Panc1 (cell line): ENCODE measurements around the gene NCAM1. TPM values are rescaled to one million over a fixed set of nuclear protein-coding genes. Genes with fewer than 3 reads are reported as not detected.

ENCODE experiments used
- ATAC-seq: fragments of 200-7000 bp; cut with Tn5 transposase; 2 replicates; pipeline ENCODE4 v1.9.1; 2020; ENCODE audit warnings: mild to moderate bottlenecking, moderate library complexity
- BruUV-seq: library from RNA; stranded (reverse); fragments of 400-500 nt; replicated peaks from 2 replicates; lab custom pipeline; 2021; lab: Mats Ljungman, UMichigan
- CTCF ChIA-PET: fragments of 300-600 bp; sonication (Branson Sonifier 250); formaldehyde crosslinking; loops from one replicate; lab custom pipeline; 2022; ENCODE audit warnings: antibody characterized with exemption; lab: Charles Lee
- POLR2A ChIA-PET: fragments of 300-600 bp; sonication (Branson Sonifier 250); formaldehyde crosslinking; loops from one replicate; lab custom pipeline; 2022; ENCODE audit warnings: antibody characterized with exemption; lab: Charles Lee
- DNase-seq: peaks from one replicate; pipeline ENCODE4 v3.0.0-alpha.2; 2010; ENCODE audit warnings: low read depth, low spot score
- H3K27ac ChIP-seq: 2 replicates; pipeline ENCODE4 v1.5.1; 2011; ENCODE audit warnings: mild to moderate bottlenecking, low read length, inconsistent platforms
- H3K27me3 ChIP-seq: fragments of 200-500 bp; sonication (Bioruptor generic); 2 replicates; pipeline ENCODE4 v1.6.0; 2014; ENCODE audit warnings: low read length, inconsistent platforms; ENCODE audit not compliant: control insufficient read depth, insufficient read depth
- H3K36me3 ChIP-seq: fragments of 200-500 bp; sonication (Bioruptor generic); 2 replicates; pipeline ENCODE4 v1.5.1; 2014; ENCODE audit warnings: inconsistent platforms, mild to moderate bottlenecking, low read length, moderate library complexity; ENCODE audit not compliant: control insufficient read depth, insufficient read depth
- H3K4me1 ChIP-seq: 2 replicates; pipeline ENCODE4 v1.5.1; 2011; ENCODE audit warnings: inconsistent platforms, mild to moderate bottlenecking, low read length, moderate library complexity; ENCODE audit not compliant: control insufficient read depth, insufficient read depth
- H3K4me3 ChIP-seq, 2 experiments: 2 replicates each; pipeline ENCODE4 v1.5.1; 2011 to 2012; ENCODE audit warnings: low read depth in 2 of 2, low read length in 2 of 2, mild to moderate bottlenecking in 2 of 2, inconsistent platforms in 1 of 2, moderate library complexity in 1 of 2
- H3K9me3 ChIP-seq: fragments of 200-500 bp; sonication (Bioruptor generic); 2 replicates; pipeline ENCODE4 v1.5.1; 2014; ENCODE audit warnings: low read depth, mild to moderate bottlenecking, inconsistent platforms, low read length, moderate library complexity; ENCODE audit not compliant: control insufficient read depth, insufficient read depth
- CTCF ChIP-seq: fragments of 450-650 bp; IDR thresholded peaks from 2 replicates; pipeline ENCODE4 v1.5.1; 2017; ENCODE audit warnings: mild to moderate bottlenecking
- POLR2AphosphoS5 ChIP-seq: IDR thresholded peaks from 2 replicates; pipeline ENCODE4 v1.6.1; 2012; ENCODE audit warnings: mild to moderate bottlenecking, low read depth, low read length, moderate library complexity
- REST ChIP-seq, 2 experiments: IDR thresholded peaks; 2 replicates each; pipeline ENCODE4 v1.6.1; 2011 to 2012; ENCODE audit warnings: low read depth in 2 of 2, control low read depth in 1 of 2, low read length in 1 of 2, mild to moderate bottlenecking in 1 of 2, moderate library complexity in 1 of 2; ENCODE audit not compliant: insufficient read depth in 1 of 2
- SIN3A ChIP-seq: IDR thresholded peaks from 2 replicates; pipeline ENCODE4 v1.6.1; 2012; ENCODE audit warnings: low read depth, mild to moderate bottlenecking, low read length, moderate library complexity, borderline replicate concordance; ENCODE audit not compliant: insufficient read depth
- TCF7L2 ChIP-seq: IDR thresholded peaks from 2 replicates; pipeline ENCODE4 v1.6.1; 2011; ENCODE audit warnings: mild to moderate bottlenecking, low read depth, low read length, inconsistent platforms
- in situ Hi-C: cut with HindIII; loops from 2 replicates; pipeline ENCODE4 v1.10.0; 2016; ENCODE audit warnings: low sequenced_read_pairs, low pct_unique_long_range_greater_than_20kb
- intact Hi-C: fragments of 100-400 bp; cut with micrococcal nuclease; formaldehyde crosslinking; loops from one replicate; pipeline ENCODE4 v1.10.0; 2022; ENCODE audit not compliant: unreplicated experiment
- total RNA-seq: library from RNA; stranded (reverse); gene quantifications from one replicate; pipeline ENCODE4 v1.2.1, GENCODE V29; 2021; ENCODE audit not compliant: unreplicated experiment

The NCAM1 gene
- total RNA-seq, 1 experiment from 2014 or later: 0.18 TPM

GRCh38 chr11:113015098-113015455 is 53.9 kb downstream of the NCAM1 start:
- no peaks in the 10 kb centered on the region for H3K9me3 ChIP-seq
- no peaks in the 10 kb centered on the region for H3K27me3 ChIP-seq
- intact Hi-C loops (no loop called here), in situ Hi-C loops (no loop called here)
- no peak for ATAC-seq
- no peaks in the 10 kb centered on the region for H3K36me3 ChIP-seq
- H3K27ac ChIP-seq: no peak overlapping the region
- ChIA-PET CTCF (no interaction called here), POLR2A (no interaction called here)
- H3K4me3 ChIP-seq: no peak overlapping the region
- BruUV-seq: no TSS peak
- no peak for DNase-seq
- no peak for TF ChIP-seq SIN3A
- no peak for TF ChIP-seq CTCF
- TF ChIP-seq TCF7L2: no peak
- no peak for TF ChIP-seq POLR2AphosphoS5
- no peak for TF ChIP-seq REST (IDR thresholded peaks at IDR 0.05; ENCODE audit: insufficient read depth in 1 of 2, low read depth in 2 of 2, low read length in 1 of 2)
- no peaks in the 10 kb centered on the region for H3K4me1 ChIP-seq

GRCh38 chr11:113016905-113017304 is 55.7 kb downstream of the NCAM1 start:
- ATAC-seq (no peak), DNase-seq (no peak)
- H3K36me3 ChIP-seq: no peaks in the 10 kb centered on the region
- H3K27me3 ChIP-seq: no peaks in the 10 kb centered on the region; the same call in 1 of the 2 replicates
- intact Hi-C loops (no loop called here), in situ Hi-C loops (no loop called here)
- H3K9me3 ChIP-seq: no peaks in the 10 kb centered on the region
- no peak for TF ChIP-seq REST (IDR thresholded peaks at IDR 0.05; ENCODE audit: insufficient read depth in 1 of 2, low read depth in 2 of 2, low read length in 1 of 2)
- TF ChIP-seq POLR2AphosphoS5: no peak
- TF ChIP-seq TCF7L2: no peak
- TF ChIP-seq CTCF: no peak
- TF ChIP-seq SIN3A: no peak
- POLR2A ChIA-PET: no interaction called here
- H3K4me3 ChIP-seq: no peak overlapping the region
- CTCF ChIA-PET: no interaction called here
- no peaks in the 10 kb centered on the region for H3K4me1 ChIP-seq
- no TSS peak for BruUV-seq
- H3K27ac ChIP-seq: no peak overlapping the region
